ENCODE results near the gene ITPKC.

DNA sequence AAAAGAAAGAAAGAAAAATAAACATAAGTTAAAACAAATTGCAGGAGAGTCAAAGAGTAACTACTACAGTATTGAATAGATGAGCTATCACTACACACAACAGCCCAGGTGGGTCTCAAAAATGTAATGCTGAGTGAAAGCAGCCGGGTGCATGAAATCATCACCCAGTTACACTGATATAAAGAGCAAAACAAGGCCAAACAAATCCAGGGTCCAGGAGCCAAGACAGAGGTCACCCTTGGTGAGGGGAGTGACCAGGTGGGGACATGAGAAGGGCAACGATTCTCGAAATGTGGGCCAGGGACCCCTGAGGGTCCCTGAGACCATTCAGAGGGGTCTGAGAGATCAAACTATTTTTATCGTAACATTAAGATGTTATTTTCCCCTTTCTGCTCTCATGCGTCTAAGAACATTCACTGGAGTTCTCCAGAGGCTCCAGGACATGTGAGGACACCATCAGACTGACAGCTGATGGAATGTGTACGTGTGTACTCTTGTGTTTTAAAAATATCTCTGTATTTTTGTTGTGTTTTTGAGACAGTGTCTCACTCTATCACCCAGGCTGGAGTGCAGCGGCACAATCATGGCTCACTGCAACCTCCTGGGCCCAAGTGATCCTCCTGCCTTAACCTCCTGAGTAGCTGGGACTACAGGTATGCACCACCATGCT is 10.8 kb upstream of the ITPKC start:
- TF ChIP-seq, protein P1, sequence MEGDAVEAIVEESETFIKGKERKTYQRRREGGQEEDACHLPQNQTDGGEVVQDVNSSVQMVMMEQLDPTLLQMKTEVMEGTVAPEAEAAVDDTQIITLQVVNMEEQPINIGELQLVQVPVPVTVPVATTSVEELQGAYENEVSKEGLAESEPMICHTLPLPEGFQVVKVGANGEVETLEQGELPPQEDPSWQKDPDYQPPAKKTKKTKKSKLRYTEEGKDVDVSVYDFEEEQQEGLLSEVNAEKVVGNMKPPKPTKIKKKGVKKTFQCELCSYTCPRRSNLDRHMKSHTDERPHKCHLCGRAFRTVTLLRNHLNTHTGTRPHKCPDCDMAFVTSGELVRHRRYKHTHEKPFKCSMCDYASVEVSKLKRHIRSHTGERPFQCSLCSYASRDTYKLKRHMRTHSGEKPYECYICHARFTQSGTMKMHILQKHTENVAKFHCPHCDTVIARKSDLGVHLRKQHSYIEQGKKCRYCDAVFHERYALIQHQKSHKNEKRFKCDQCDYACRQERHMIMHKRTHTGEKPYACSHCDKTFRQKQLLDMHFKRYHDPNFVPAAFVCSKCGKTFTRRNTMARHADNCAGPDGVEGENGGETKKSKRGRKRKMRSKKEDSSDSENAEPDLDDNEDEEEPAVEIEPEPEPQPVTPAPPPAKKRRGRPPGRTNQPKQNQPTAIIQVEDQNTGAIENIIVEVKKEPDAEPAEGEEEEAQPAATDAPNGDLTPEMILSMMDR (IDR thresholded peaks at IDR 0.05; ENCODE audit: borderline replicate concordance, extremely low read depth, low read length, poor library complexity, severe bottlenecking) = no peak
- no peak for TF ChIP-seq EZH2 (IDR thresholded peaks at IDR 0.05; ENCODE audit: borderline replicate concordance, low read depth, low read length, severe bottlenecking)
